GM23338 (cell line): Measurements from ENCODE around the gene SCAPER.
"Not testable (repeated sequence)": the region's sequence is repeated elsewhere in the genome, so short reads cannot be mapped to it uniquely, and the experiment has no call there.

Experiments used
- POLR2AphosphoS5 ChIP-seq: IDR thresholded peaks from 2 replicates; pipeline ENCODE4 v1.6.1; 2016; ENCODE audit warnings: antibody characterized with exemption, low read depth
- TF ChIP-seq, protein P1 (sequence below), 2 experiments: fragments of 200-600 bp in 1 of 2; sonication (generic) in 1 of 2; conservative IDR thresholded peaks; 2 replicates each; pipeline versions ENCODE4 v1.5.1 to v1.6.1; 2016 to 2017; ENCODE audit warnings: antibody characterized with exemption in 2 of 2, low read depth in 2 of 2, mild to moderate bottlenecking in 2 of 2, moderate library complexity in 1 of 2

- TF ChIP-seq, protein P1, sequence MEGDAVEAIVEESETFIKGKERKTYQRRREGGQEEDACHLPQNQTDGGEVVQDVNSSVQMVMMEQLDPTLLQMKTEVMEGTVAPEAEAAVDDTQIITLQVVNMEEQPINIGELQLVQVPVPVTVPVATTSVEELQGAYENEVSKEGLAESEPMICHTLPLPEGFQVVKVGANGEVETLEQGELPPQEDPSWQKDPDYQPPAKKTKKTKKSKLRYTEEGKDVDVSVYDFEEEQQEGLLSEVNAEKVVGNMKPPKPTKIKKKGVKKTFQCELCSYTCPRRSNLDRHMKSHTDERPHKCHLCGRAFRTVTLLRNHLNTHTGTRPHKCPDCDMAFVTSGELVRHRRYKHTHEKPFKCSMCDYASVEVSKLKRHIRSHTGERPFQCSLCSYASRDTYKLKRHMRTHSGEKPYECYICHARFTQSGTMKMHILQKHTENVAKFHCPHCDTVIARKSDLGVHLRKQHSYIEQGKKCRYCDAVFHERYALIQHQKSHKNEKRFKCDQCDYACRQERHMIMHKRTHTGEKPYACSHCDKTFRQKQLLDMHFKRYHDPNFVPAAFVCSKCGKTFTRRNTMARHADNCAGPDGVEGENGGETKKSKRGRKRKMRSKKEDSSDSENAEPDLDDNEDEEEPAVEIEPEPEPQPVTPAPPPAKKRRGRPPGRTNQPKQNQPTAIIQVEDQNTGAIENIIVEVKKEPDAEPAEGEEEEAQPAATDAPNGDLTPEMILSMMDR (conservative IDR thresholded peaks at IDR 0.05; ENCODE audit: low read depth in 2 of 2), result not testable (repeated sequence)
- TF ChIP-seq POLR2AphosphoS5, result not testable (repeated sequence)
Observed at GRCh38 chr15:76430711-76431110, 474.4 kb downstream of the SCAPER start.
